ENCODE results near the gene JPH4.
"Not testable (repeated sequence)": the region's sequence is repeated elsewhere in the genome, so short reads cannot be mapped to it uniquely, and the experiment has no call there.

The JPH4 gene

DNA sequence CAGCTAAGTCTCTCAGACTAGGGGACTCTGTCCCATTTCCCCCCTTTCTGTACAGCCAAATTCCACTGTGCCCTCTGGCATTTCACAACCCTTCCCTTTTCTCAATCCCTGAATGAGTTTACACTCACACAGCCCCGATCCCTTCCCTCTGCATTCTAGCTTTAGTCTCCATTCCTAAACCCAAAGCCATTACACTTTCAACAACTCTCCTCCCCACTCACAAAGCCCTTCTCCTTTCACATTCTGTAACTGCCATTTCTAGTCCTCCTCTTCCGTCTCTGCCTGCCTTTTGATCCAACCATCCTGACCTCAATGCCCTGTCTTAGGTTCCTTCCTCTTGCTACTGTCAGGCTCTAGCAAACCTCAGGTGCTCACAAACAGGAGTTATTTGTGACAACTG, 30.7 kb downstream of the JPH4 start:
- DNase-seq (ENCODE audit: low spot score), result no peak

DNA sequence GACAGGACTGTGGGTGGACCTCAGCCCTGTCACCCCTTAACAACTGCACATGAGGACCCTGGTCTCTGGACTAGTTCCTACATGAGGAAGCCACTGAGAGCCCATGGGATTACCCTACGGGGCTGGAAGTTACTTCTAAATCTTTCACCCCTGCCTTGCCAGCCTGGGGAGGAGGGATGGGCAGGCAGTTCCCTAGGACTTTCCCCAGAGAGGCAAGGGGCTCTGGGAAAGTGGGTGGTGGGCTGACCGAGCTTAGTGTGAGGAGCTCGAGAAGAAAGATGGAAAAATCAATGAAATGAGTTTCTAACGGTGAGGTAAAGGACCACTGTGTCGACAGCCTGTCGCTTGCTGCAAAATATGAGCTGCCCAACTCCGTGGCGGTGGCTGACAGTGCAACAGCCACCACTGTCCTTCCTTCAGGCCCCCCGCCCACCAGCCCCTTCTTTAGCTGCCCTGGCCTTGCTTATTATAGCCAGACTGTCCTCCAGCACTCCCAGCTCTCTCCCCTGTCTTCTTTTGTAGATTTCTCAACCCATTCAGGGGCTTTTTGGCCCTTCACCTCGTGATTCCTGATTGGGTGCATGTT, 32.0 kb downstream of the JPH4 start:
- no peak for DNase-seq (ENCODE audit: low spot score)

DNA sequence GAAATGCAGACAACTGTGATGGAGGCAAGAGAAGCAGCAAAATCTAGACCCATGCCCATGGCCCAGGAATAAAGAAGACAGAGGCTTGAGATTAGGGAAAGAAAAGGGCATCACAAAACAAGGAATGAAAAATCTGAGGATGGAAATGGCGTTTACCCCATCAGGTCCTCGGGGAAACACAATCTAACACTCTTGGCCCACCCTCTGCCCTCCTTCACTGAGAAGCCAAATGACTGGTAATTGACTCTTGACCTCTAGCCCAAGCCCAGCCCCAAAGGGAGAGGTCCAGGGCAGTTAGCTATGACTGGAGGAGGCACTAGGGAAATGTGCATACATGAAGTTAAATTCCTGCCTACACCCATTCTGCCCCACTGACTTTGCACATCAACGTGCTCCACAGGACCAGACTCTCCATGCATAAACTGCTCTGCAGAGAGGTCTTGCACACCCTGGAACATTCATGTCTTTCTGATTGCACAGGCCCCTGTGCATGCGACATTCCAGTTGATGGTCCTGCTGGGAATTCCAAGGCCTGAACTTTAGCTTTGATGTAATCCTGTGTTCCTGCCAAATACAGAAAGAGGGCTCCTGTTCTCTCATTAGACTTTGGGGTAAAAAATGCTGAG, 32.7 kb downstream of the JPH4 start:
- no peak for DNase-seq (ENCODE audit: low spot score)

- peak; percentile 37 for DNase-seq (ENCODE audit: low spot score)
Observed at GRCh38 chr14:23544511-23545447, 33.8 kb downstream of the JPH4 start.

- no peak for DNase-seq (ENCODE audit: low spot score)
Observed at GRCh38 chr14:23543403-23543802, 35.2 kb downstream of the JPH4 start.

GRCh38 chr14:23542261-23542660, 36.3 kb downstream of the JPH4 start:
- DNase-seq (ENCODE audit: low spot score), result no peak

DNA sequence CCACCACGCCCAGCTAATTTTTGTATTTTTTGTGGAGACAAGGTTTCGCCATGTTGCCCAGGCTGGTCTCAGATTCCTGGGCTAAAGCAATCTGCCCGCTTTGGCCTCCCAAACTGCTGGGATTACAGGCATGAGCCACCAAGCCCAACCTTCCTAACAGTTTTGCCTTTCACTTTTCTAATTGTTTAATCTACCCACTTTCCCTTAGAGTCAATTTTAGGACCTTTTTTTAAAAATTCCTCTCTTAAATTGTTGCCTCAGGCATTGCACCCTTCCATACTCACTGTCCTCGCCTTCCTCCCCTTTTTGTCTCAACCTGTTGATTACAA, 38.5 kb downstream of the JPH4 start:
- no peak for DNase-seq (ENCODE audit: low spot score)

DNA sequence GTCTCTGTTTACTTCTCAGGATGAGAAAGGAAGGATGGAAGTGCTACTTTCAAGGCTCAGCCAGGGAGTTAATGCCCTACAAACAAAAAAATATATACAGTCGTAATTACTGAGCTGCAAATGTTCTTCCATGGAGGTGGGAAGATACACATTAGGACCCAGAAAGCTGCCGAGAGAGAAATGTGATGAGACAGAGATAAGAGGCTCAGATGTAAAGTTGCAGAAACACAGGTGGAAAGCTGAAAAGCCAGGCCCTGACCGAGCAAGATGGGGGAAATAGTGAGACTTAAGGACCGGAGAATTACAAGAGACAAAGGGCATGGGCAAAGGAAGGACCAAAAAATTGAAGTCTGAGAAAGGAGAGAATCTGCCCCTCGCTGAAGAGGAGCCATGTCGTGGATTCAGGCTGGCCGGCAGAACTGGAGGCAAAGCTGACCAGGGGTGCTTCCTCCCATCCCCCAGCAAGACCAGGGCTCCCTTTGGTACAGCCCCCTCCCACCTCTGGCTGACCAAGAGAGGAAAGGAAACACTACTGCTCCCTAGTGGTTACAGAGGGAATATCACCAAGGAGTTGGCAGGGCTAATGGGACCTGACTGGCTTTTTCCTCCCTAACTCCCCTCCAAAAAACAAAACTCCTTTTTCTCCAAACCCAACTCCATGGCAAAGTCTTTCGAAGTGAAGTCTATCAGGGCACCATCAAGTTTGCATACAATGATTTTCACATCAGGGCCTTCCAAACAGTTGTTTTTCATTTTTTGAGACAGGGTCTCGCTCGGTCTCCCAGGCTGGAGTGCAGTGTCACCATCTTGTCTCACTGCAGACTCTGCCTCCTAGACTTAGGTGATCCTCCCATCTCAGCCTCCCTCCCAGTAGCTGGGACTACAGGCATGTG, 39.1 kb downstream of the JPH4 start:
- DNase-seq (ENCODE audit: low spot score), result peak; percentile 78

DNA sequence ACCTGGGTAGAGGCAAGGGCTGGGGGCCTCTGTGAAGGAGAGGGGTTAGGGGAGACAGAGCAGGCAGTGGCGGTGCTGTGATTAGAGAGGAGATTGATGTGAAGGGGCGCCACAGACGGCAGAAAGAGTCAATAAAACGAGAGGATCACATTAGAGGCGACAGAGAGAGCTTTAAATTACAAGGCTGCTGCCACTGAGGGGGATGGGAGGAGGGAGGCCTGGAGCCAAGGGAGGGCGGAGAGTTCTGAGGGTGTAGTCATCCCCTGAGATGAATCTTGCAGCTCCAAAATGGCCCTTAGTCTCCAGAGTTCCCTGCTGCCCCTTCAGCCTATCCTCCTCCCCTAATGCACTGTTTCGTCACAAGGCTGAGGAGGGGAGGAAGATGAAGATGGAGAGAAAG, 39.8 kb downstream of the JPH4 start:
- no peak for DNase-seq (ENCODE audit: low spot score)

DNA sequence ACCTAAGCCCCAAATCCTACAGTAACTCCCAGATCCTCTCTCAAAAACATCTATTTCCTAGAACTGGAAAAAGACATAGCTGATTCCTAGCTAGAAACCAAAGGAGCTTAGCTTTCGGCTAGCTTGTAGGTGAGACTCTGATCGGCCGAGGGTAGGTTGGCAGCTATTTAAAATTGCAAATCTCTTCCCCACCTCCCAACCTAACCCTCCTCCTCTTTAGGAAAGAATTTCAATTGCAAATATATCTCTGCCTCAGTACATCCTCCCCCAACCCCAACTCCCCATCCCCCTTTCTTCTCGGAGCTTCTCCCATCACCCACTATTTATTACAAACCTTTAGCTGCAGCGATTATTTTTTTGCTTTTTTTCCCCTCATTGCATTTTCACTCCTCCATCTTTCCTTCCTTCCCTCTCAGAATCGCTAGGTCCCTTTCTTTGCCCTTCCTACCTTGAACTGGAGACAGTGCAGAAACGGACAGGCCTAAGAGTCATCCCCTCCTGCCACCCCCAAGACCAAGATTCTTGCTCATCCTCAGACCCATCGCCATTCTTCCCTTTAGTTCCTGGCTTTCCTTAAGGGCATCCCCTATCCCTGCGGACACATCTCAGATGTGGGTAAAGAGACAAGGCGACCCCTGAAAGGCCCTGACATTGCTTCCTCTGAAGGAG, 40.4 kb downstream of the JPH4 start:
- DNase-seq (ENCODE audit: low spot score), result no peak

DNA sequence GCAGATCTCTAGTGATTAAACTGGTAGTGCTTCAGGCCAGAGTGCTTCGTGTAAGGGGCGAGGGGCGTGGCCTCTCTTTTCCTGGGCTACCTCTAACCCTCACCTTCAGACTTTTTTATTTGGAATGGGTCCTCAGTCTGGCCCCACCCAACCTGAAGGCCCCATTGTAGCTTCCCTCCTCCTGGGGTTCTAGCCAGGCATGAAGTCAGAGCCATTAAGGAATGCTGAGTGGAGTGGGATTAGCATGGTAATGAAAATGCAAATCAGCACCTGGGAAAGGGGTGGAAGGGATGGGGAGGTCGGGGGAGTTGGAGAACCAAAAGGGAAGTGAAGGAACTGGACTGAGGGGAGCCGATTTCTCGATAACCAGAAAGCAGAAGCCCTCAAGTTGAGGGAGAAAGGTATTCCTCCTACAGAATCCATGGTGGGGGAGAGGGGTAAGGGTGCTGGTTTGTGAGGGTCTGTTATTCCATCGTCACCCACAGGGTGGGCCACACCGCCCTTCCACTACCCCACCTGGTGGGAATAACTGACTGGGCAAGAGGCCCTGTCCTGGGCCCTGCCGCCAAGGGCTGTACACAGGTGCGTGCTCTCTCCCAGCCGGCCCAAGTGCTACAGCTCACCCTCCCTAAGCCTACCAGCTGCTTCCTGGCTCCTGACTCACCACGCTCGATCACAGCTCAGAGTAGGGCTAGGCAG, 41.1 kb downstream of the JPH4 start:
- peak; percentile 76 for DNase-seq (ENCODE audit: low spot score)

- not testable (repeated sequence) for DNase-seq (ENCODE audit: low spot score)
Observed at GRCh38 chr14:23536906-23537305, 41.7 kb downstream of the JPH4 start.

DNA sequence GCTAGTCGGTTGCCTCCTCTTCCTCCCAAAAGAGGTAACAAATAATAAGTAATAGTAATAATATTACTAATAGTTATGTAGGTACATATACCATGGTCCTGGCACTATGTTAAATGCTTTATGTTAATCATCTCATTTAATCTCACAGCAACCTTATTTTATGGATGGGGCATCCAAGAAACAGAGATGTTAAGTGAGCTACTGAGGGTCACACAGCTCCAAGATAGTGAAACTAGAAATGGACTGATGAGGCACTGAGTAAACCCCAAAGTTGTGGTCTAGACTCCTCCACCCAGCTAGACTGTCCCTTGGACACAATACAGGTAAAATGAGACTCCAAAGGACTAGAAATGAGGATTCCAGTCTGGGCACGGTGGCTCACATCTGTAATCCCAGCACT, 42.1 kb downstream of the JPH4 start:
- DNase-seq (ENCODE audit: low spot score), result no peak

DNA sequence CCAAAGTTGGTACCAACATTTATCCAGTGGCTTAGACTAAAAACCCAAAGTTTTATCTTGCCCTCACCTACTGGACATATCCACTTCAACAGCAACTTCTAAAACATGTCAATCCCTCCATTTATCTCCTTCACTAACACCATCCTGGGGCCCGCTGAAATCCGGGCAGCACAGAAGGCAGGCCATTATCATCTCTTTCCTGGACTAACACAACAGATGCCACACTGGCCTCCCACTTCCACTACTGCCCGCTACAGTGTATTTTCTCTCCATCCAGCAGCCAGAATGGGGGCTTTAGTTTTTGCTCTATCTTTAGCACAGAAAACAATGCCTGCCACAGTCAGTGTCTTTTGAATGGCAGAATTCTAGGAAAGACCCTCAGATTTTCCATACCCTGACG, 42.6 kb downstream of the JPH4 start:
- no peak for DNase-seq (ENCODE audit: low spot score)

- DNase-seq (ENCODE audit: low spot score), result no peak
Observed at GRCh38 chr14:23533652-23534435, 44.7 kb downstream of the JPH4 start.

GRCh38 chr14:23532658-23533057, 45.9 kb downstream of the JPH4 start:
- no peak for DNase-seq (ENCODE audit: low spot score)

- no peak for DNase-seq (ENCODE audit: low spot score)
Observed at GRCh38 chr14:23531391-23531790, 47.2 kb downstream of the JPH4 start.

- DNase-seq (ENCODE audit: low spot score), result no peak
Observed at GRCh38 chr14:23530375-23531055, 48.1 kb downstream of the JPH4 start.

GRCh38 chr14:23529016-23529415, 49.6 kb downstream of the JPH4 start:
- no peak for DNase-seq (ENCODE audit: low spot score)

GRCh38 chr14:23528555-23528954, 50.0 kb downstream of the JPH4 start:
- DNase-seq (ENCODE audit: low spot score), result no peak

All from iPS-NIHi11 (cell line).